Measurements from ENCODE around the gene HES4. TPM values are rescaled to one million over a fixed set of nuclear protein-coding genes. Genes with fewer than 3 reads are reported as not detected.
A peak's percentile ranks its signal among the peaks of the same experiment; 100 is the strongest.

HES4 gene
- total RNA-seq, 1 experiment from 2014 or later: 15.3 TPM

DNA sequence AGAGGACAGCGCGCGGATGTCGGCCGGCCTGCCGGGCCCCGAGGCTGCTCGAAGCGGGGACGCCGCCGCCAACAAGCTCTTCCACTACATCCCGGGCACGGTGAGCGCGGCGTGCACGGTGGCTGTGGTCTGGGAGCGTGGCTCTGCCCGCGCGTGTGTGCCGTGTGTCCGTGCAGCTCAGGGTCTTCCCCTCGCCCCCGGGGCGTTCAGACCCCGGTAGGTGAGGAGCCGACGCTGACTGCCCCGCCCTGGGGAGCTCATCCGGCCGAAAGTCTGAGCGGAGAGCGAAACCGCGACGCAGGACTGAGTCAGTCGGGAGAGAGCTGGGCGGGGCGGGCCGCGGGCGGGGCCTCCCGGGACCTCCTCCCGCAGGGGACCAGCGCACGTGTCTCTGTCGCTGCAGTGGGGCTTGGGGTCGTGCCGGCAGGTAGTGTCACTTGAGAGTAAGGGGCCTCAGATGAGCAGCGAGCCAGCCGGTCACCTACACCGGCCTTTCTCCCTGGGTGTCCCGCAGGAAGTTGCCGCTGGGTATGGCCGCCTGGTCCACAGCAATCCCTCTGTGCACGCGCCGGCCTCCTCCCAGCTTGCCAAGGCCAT, 33.1 kb downstream of the HES4 start:
- no peaks in the 10 kb centered on the region for H3K36me3 ChIP-seq
- peak; percentile 38 to 39 for DNase-seq
- H3K4me1 ChIP-seq: no peaks in the 10 kb centered on the region
- no peak overlapping the region for H3K27ac ChIP-seq
- H3K9me3 ChIP-seq (replicated peaks): no peaks in the 10 kb centered on the region
- H3K4me3 ChIP-seq: peak overlapping the region; percentile 48
- no peaks in the 10 kb centered on the region for H3K27me3 ChIP-seq

DNA sequence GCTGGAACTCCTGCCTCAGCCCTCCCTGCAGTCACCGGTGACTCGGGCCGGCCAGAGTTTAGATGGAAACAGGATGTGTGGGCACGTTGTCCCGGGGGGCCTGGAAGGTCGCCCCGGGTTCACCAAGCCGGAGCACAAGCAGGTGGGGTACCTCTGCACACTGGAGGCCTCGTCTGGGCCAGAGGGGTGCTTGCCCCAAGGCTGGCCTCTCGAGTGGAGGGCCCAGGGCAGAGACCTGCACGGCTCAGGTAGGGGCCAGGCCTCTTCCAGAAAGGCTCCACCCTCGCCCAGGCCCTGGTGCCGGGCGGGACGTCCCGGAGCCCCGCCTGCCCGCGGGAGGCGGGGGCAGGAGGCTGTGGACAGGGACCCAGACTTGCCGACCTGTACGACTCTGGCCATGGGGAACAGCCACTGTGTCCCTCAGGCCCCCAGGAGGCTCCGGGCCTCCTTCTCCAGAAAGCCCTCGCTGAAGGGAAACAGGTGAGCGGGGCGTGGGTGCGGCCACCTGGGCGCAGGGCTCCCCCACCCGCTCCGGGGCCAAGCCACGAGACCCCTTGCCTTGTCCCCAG, 33.7 kb downstream of the HES4 start, which contains the start of gene PLEKHN1:
Gene PLEKHN1, plus strand, starts transcription at position 348 of the 569 bp plus-strand sequence. Its CDS starts 50 bp downstream, at position 398.
- Histone ChIP-seq H3K9me3 (replicated peaks) (no peaks in the 10 kb centered on the region), H3K4me1 (no peaks in the 10 kb centered on the region), H3K27ac (no peak within 1 kb of the TSS), H3K27me3 (no peaks in the 10 kb centered on the region), H3K36me3 (no peaks in the 10 kb centered on the region), H3K4me3 (peak within 1 kb of the TSS; percentile 48)
- no peak for DNase-seq

DNA sequence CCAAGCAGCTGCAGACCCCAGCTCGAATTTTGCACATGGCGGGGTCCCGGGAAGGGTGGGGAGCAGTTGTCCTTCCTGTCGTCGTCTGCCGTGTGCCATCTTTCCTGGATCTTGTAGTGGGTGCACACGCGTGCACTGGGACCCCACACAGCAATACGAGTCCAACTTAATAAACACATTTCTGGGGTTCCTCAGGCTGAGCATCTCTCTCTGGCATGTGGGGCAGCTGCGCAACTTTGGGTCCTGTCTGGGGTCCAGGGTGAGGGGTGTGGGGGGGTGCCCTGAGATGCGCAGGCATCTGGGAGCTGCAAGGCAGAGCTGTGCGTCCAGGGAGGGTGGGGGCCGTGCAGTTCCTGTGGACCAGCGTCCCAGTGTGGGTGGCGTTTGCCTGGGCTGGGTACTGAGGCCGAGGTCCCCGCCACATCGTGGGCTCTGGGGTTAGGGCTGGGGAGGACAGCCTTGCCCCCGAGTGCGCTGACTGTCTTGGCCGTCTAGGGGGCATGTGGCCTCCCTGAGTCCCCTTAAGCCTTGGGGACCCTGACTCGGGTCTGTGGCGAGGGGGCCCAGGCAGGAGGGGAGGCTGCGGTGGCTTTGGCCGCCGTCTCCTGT, 34.3 kb downstream of the HES4 start:
- DNase-seq: no peak
- H3K36me3 ChIP-seq: no peaks in the 10 kb centered on the region
- H3K4me1 ChIP-seq: no peaks in the 10 kb centered on the region
- no peak overlapping the region for H3K4me3 ChIP-seq
- H3K27me3 ChIP-seq: no peaks in the 10 kb centered on the region
- H3K9me3 ChIP-seq (replicated peaks): no peaks in the 10 kb centered on the region
- no peak overlapping the region for H3K27ac ChIP-seq

DNA sequence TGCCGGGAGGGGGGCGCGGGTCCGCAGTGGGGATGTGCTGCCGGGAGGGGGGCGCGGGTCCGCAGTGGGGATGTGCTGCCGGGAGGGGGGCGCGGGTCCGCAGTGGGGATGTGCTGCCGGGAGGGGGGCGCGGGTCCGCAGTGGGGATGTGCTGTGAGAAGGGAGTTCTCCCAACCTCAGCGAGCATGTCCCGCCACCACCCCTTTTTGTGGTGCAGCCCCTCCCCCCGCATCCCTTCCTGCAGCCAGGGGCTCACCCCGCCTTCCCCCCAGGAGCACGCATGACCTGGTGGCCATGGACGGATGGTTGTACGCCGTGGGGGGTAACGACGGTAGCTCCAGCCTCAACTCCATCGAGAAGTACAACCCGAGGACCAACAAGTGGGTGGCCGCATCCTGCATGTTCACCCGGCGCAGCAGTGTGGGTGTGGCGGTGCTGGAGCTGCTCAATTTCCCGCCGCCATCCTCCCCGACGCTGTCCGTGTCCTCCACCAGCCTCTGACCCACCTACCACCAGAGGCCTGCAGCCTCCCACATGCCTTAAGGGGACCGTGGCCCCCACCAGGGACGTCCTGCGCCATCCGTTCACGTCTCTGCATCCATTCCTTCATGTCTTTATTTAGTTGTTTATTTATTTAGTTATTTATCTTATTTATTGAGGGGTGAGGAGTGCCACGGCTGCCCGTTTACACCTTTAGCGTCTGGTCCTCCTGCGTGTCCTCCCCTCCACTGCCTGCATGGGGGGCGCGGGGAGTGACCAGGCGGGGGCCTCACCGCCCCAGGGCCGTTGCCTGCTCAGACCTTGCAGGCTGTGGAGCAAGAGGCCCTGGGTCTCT, 35.0 kb downstream of the HES4 start:
- DNase-seq: no peak

DNA sequence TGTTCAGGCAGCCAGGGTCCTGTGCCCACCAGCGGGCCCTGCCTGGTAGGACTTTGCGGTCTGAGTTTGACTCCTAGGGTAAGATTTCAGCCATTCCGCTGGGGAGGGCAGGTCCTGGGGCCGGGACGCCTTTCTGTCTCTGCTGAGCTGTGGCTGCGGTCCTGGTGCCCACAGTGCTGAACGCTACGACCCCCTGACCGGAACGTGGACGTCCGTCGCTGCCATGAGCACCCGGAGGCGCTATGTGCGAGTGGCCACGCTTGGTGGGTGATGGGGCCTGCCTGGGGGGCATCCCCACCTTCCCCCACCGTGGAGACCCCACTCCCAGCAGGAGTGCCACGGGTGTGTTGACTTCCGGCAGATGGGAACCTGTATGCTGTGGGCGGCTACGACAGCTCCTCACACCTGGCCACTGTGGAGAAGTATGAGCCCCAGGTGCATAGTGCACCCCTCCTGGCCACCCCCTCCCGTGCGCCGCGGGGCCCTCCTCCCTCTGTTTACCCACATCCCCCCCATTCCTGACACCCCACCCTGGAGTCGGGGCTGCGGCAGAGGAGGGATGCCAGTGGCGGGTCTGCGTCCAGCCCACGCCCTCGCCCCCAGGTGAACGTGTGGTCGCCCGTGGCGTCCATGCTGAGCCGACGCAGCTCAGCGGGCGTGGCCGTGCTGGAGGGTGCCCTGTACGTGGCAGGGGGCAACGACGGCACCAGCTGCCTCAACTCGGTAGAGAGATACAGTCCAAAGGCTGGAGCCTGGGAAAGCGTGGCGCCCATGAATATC, 36.0 kb downstream of the HES4 start:
- no peaks in the 10 kb centered on the region for H3K9me3 ChIP-seq (replicated peaks)
- H3K27ac ChIP-seq: no peak overlapping the region
- no peaks in the 10 kb centered on the region for H3K4me1 ChIP-seq
- DNase-seq: no peak
- no peaks in the 10 kb centered on the region for H3K36me3 ChIP-seq
- H3K4me3 ChIP-seq: no peak overlapping the region
- no peaks in the 10 kb centered on the region for H3K27me3 ChIP-seq

More for the DNA sequence above, 35.0 kb downstream of the HES4 start:
- Histone ChIP-seq H3K4me3 (no peak overlapping the region), H3K36me3 (no peaks in the 10 kb centered on the region), H3K27me3 (no peaks in the 10 kb centered on the region), H3K9me3 (replicated peaks) (no peaks in the 10 kb centered on the region), H3K27ac (no peak overlapping the region), H3K4me1 (no peaks in the 10 kb centered on the region)

DNA sequence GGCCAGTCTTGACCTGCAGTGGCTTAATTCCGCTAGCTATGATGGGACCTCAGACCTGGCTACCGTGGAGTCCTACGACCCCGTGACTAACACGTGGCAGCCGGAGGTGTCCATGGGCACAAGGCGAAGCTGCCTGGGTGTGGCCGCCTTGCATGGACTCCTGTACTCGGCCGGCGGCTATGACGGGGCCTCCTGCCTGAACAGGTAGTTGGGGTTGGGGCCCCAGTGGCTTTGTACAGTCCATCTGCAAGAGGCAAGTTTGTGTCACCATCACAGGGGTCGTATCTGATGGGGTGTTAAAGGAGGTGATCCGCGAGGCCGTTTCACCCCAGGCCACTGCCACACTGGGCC, 36.6 kb downstream of the HES4 start:
- H3K4me3 ChIP-seq: no peak overlapping the region
- no peaks in the 10 kb centered on the region for H3K27me3 ChIP-seq
- no peaks in the 10 kb centered on the region for H3K36me3 ChIP-seq
- DNase-seq: no peak
- H3K9me3 ChIP-seq (replicated peaks): no peaks in the 10 kb centered on the region
- H3K4me1 ChIP-seq: no peaks in the 10 kb centered on the region
- no peak overlapping the region for H3K27ac ChIP-seq

DNA sequence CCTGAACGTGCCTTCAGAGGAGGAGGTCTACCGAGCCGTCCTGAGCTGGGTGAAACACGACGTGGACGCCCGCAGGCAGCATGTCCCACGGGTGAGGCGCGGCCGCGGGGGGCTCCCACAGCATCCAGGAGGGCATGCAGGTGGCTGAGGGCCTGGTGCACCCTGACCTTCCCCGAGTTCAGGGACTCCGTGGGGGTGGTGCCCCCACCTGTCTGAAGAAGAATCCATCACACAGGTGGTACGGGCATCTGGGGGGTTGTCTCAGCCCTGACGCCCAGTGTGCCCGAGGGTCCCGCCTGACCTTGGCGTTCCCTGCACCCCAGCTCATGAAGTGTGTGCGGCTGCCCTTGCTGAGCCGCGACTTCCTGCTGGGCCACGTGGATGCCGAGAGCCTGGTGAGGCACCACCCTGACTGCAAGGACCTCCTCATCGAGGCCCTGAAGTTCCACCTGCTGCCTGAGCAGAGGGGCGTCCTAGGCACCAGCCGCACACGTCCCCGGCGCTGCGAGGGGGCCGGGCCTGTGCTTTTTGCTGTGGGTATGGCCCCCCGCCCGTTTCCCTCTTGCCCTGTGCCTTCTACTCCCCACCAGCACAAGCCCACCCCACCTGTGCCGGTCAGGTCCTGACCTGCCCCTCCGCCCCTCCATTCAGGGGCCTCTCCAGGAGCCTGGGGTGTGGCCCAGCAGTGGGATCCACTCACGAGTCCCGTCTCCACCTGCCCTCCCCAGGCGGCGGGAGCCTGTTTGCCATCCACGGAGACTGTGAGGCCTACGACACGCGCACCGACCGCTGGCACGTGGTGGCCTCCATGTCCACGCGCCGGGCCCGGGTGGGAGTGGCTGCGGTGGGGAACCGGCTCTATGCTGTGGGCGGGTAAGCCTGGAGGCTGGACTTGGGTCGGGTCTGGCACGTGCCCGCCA, 37.3 kb downstream of the HES4 start:
- no peak for DNase-seq
- Histone ChIP-seq H3K4me3 (no peak overlapping the region), H3K9me3 (replicated peaks) (no peaks in the 10 kb centered on the region), H3K36me3 (no peaks in the 10 kb centered on the region), H3K27me3 (no peaks in the 10 kb centered on the region), H3K4me1 (peaks cover 5% of the 10 kb centered on the region; the same call in 1 of the 2 replicates), H3K27ac (no peak overlapping the region)

DNA sequence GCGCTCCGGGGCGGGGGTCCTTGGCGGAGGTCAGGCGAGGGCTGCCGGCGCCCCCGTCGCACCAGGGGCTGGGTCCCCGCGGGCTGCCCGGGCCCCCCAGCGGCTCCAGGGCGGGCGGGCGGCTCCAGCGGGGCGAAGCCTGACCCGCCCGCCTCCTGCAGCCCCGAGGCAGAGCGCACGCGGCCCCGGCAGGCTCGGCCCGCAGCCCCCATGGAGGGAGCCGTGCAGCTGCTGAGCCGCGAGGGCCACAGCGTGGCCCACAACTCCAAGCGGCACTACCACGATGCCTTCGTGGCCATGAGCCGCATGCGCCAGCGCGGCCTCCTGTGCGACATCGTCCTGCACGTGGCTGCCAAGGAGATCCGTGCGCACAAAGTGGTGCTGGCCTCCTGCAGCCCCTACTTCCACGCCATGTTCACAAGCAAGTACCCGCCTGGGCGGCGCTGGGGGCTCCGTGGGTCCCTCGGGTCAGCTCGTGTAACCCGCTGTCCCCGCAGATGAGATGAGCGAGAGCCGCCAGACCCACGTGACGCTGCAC, 38.7 kb downstream of the HES4 start:
- peak in 1 of 2 experiments; percentile 35 for DNase-seq
- H3K9me3 ChIP-seq (replicated peaks): no peaks in the 10 kb centered on the region
- H3K27me3 ChIP-seq: no peaks in the 10 kb centered on the region
- H3K27ac ChIP-seq: no peak overlapping the region
- peak overlapping the region; percentile 73 for H3K4me3 ChIP-seq
- peaks cover 10% of the 10 kb centered on the region for H3K36me3 ChIP-seq
- peaks cover 5% of the 10 kb centered on the region; the same call in 1 of the 2 replicates for H3K4me1 ChIP-seq

DNA sequence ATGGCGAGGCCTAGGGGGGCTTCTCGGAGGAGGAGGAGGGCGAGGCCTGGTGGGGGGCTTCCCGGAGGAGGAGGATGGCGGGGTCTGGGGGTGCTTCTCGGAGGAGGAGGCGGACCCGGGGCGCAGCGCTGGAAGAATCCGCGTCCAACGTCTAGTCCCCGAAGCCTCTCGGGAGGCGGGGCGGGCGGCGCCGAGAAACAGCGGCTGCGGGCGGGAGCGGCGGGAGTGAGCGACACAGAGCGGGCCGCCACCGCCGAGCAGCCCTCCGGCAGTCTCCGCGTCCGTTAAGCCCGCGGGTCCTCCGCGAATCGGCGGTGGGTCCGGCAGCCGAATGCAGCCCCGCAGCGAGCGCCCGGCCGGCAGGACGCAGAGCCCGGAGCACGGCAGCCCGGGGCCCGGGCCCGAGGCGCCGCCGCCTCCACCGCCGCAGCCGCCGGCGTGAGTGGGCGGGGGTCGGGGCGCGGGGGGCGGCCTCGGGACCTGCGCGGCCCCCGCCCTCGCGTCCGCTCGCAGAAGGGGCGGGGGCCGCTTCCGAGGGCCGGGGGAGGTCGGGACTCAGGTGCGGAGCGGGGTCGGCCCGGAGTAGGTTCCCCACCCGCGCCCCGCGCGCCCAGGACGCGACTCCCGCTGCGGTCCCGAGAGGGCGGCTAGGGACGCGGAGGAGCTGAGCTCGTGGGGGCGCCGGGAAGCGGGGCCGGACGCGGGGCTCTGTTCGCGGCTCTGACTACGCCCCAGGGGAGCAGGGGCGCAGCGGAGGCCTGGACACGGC, 39.4 kb downstream of the HES4 start, which contains the start of gene KLHL17:
Gene KLHL17, plus strand, starts transcription at position 222 of the 769 bp plus-strand sequence. Its CDS starts 110 bp downstream, at position 332.
- H3K27me3 ChIP-seq: no peaks in the 10 kb centered on the region
- H3K9me3 ChIP-seq (replicated peaks): no peaks in the 10 kb centered on the region
- peak; percentile 80 to 85 for DNase-seq
- peaks cover 5% of the 10 kb centered on the region; the same call in 1 of the 2 replicates for H3K4me1 ChIP-seq
- peak within 1 kb of the TSS; percentile 95 for H3K4me3 ChIP-seq
- peaks cover 15% of the 10 kb centered on the region for H3K36me3 ChIP-seq
- no peak within 1 kb of the TSS for H3K27ac ChIP-seq

DNA sequence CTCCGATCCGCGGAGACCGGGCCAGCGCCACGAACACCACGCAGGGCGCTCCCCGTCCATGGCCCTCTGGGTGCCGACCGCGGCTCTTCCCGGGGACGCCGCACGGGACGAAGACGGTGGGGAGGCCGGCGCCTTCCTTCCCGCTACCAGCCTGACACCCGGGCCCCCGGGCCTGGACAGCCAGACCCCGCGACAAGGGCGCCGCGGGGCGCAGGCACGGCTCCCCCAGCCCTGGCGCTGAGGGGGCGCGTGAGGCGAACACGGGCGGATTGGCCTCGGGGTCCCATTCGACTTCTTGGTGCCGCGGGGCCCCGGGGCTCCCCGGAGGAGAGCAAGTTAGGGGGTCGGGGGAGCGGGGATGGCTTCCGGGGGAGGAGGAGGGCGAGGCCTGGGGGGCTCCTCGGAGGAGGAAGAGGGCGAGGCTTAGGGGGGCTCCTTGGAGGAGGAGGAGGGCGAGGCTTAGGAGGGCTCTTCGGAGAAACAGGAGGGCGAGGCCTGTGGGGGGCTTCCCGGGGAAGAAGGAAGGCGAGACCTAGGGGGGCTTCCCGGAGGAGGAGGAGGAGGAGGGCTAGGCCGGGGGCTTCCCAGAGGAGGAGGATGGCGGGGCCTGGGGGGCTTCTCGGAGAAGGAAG, 40.0 kb downstream of the HES4 start:
- DNase-seq: no peak
- H3K27me3 ChIP-seq: no peaks in the 10 kb centered on the region
- no peak overlapping the region for H3K27ac ChIP-seq
- H3K4me3 ChIP-seq: peak overlapping the region; percentile 73
- no peaks in the 10 kb centered on the region for H3K9me3 ChIP-seq (replicated peaks)
- H3K4me1 ChIP-seq: peaks cover 5% of the 10 kb centered on the region; the same call in 1 of the 2 replicates
- peaks cover 20% of the 10 kb centered on the region for H3K36me3 ChIP-seq

DNA sequence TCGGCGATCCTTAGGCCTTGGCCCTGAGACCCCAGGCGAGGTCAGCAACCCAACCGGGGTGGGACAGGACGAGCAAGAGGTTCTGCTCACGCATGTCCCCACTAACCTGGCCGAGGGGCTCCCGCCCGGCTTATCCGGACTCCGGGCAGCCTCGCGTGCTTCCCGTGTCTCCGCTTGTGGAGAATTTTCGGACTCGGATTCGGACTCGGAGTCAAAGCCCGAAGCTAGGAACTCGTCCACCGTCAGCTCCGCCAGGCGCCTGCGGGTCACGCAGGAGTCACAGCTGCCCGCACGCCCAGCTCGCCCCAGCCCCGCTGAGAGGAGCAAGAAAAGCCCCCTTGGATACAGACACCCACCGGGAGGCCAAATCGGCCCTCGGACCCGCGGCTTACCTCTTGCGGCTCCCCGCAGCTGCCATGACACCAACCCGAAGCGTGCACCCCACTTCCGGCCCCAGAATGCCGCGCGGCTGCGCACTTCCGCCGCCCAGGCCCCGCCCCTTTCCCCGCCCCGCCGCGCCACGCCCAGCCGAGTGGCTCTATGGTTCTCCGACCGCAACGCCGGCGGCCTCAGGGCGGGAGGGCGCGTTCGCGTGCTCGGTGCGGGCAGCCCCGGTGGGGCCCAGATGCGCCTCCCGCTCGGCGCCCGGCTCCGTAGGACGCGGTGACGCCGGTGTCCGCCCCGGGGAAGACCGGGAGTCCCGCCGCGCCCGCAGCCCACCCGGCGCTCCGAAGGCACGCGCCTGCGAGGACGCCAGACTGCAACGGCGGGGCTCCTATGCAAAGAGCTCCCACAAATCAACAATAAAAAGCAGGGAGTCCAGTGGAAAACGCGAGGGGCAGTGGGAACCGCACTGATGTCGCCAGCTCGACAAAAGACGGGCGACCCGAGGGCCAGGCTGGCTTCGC, 40.8 kb downstream of the HES4 start, which contains the start of gene NOC2L:
Gene NOC2L, minus strand, starts transcription at position 434 of the 908 bp plus-strand sequence. Its CDS starts 16 bp downstream, at position 418.
- peak within 1 kb of the TSS; percentile 95 for H3K4me3 ChIP-seq
- peaks cover 5% of the 10 kb centered on the region; the same call in 1 of the 2 replicates for H3K4me1 ChIP-seq
- no peaks in the 10 kb centered on the region for H3K9me3 ChIP-seq (replicated peaks)
- H3K27me3 ChIP-seq: no peaks in the 10 kb centered on the region
- peaks cover 26% of the 10 kb centered on the region for H3K36me3 ChIP-seq
- H3K27ac ChIP-seq: peak within 1 kb of the TSS; percentile 37
- DNase-seq: peak; percentile 94

Measured in SJCRH30 (cell line).